HCT116 (cell line): ENCODE results near the gene CENPP. TPM values are rescaled to one million over a fixed set of nuclear protein-coding genes. Genes with fewer than 3 reads are reported as not detected.
"Not testable (repeated sequence)": the region's sequence is repeated elsewhere in the genome, so short reads cannot be mapped to it uniquely, and the experiment has no call there.

Source experiments
- ATAC-seq: fragments of 200-7000 bp; cut with Tn5 transposase; 2 replicates; pipeline ENCODE4 v1.9.1; 2020; ENCODE audit warnings: mild to moderate bottlenecking, moderate library complexity
- BruUV-seq: library from RNA; stranded (reverse); fragments of 400-500 nt; replicated peaks from 2 replicates; lab custom pipeline; 2021; lab: Mats Ljungman, UMichigan
- CTCF ChIA-PET: fragments of 300-600 bp; sonication (Branson Sonifier 250); formaldehyde crosslinking; loops from one replicate; lab custom pipeline; 2021; ENCODE audit warnings: antibody characterized with exemption; lab: Charles Lee
- POLR2A ChIA-PET: fragments of 300-600, 350-600 bp; sonication (Branson Sonifier 250); formaldehyde crosslinking; loops from one replicate; lab custom pipeline; 2021; ENCODE audit warnings: antibody characterized with exemption; lab: Charles Lee
- RAD21 ChIA-PET, 2 experiments: fragments of 300-600 bp; sonication (Branson Sonifier 250); formaldehyde crosslinking; loops; one replicate each; lab custom pipeline; 2023; ENCODE audit warnings: low total read pairs in 2 of 2; ENCODE audit not compliant: uncharacterized antibody in 2 of 2, unreplicated experiment in 2 of 2, low non-redundant PET in 1 of 2; lab: Charles Lee
- DNase-seq: peaks from one replicate; pipeline ENCODE4 v3.0.0-alpha.2; 2010; ENCODE audit warnings: low read depth, low spot score
- H2AFZ ChIP-seq: fragments of 200-600 bp; shearing (Covaris generic), sonication (generic); 2 replicates; pipeline ENCODE4 v1.6.1; 2017; ENCODE audit warnings: low read depth, mixed run types, mixed read lengths, antibody characterized with exemption, low read length; ENCODE audit not compliant: poor library complexity, severe bottlenecking
- H3K27ac ChIP-seq: 2 replicates; pipeline ENCODE4 v1.5.1; 2012; ENCODE audit warnings: low read depth, low read length
- H3K27me3 ChIP-seq: fragments of 200-600 bp; sonication (generic); 2 replicates; pipeline ENCODE4 v1.6.1; 2016; ENCODE audit warnings: mixed run types, low read length, mixed read lengths; ENCODE audit not compliant: insufficient read depth
- H3K36me3 ChIP-seq, 2 experiments: fragments of 200-500 bp in 1 of 2; fragments of 200-600 bp in 1 of 2; sonication (Bioruptor generic) in 1 of 2; sonication (generic) in 1 of 2; 2 replicates each; pipeline versions ENCODE4 v1.5.1 to v1.6.1; 2014 to 2016; ENCODE audit warnings: low read length in 2 of 2, inconsistent platforms in 1 of 2, mixed read lengths in 1 of 2, mixed run types in 1 of 2; ENCODE audit not compliant: insufficient read depth in 2 of 2, control insufficient read depth in 1 of 2
- H3K4me1 ChIP-seq, 2 experiments: fragments of 200-600 bp in 1 of 2; sonication (generic) in 1 of 2; 2 replicates each; pipeline versions ENCODE4 v1.5.1 to v1.6.1; 2012 to 2017; ENCODE audit warnings: low read length in 2 of 2, inconsistent platforms in 1 of 2, mild to moderate bottlenecking in 1 of 2, mixed read lengths in 1 of 2, mixed run types in 1 of 2, moderate library complexity in 1 of 2; ENCODE audit not compliant: insufficient read depth in 2 of 2, control insufficient read depth in 1 of 2
- H3K4me2 ChIP-seq: fragments of 200-600 bp; sonication (generic); 2 replicates; pipeline ENCODE4 v1.6.1; 2017; ENCODE audit warnings: mixed run types, low read length, mixed read lengths
- H3K4me3 ChIP-seq, 2 experiments: fragments of 200-600 bp in 1 of 2; sonication (generic) in 1 of 2; replicated peaks in 1 of 2; 2 replicates each; pipeline ENCODE4 v1.5.1; 2011 to 2016; ENCODE audit warnings: low read length in 2 of 2, control low read depth in 1 of 2, low read depth in 1 of 2, mild to moderate bottlenecking in 1 of 2, mixed read lengths in 1 of 2, mixed run types in 1 of 2
- H3K79me2 ChIP-seq: fragments of 200-600 bp; sonication (generic); 2 replicates; pipeline ENCODE4 v1.6.1; 2017; ENCODE audit warnings: mild to moderate bottlenecking, mixed run types, low read length, moderate library complexity, mixed read lengths; ENCODE audit not compliant: insufficient read depth
- H3K9ac ChIP-seq: fragments of 200-600 bp; sonication (generic); 2 replicates; pipeline ENCODE4 v1.6.1; 2016; ENCODE audit warnings: low read length, mixed read lengths
- H3K9me2 ChIP-seq: fragments of 200-600 bp; sonication (generic), shearing (Covaris generic); 2 replicates; pipeline ENCODE4 v1.6.1; 2017; ENCODE audit warnings: mixed run types, mild to moderate bottlenecking, moderate library complexity; ENCODE audit not compliant: insufficient read depth
- H3K9me3 ChIP-seq, 2 experiments: fragments of 200-500 bp in 1 of 2; fragments of 200-600 bp in 1 of 2; sonication (Bioruptor generic) in 1 of 2; sonication (generic) in 1 of 2; 2 replicates each; pipeline ENCODE4 v1.6.1; 2014 to 2017; ENCODE audit warnings: low read length in 2 of 2, mixed read lengths in 2 of 2, inconsistent platforms in 1 of 2, low read depth in 1 of 2, mild to moderate bottlenecking in 1 of 2, mixed run types in 1 of 2, moderate library complexity in 1 of 2; ENCODE audit not compliant: control insufficient read depth in 1 of 2, insufficient read depth in 1 of 2
- H4K20me1 ChIP-seq: fragments of 200-600 bp; sonication (generic), shearing (Covaris generic); 2 replicates; pipeline ENCODE4 v1.6.1; 2017; ENCODE audit warnings: mixed run types, mild to moderate bottlenecking, moderate library complexity; ENCODE audit not compliant: insufficient read depth
- EZH2phosphoT487 ChIP-seq: fragments of 200-600 bp; IDR thresholded peaks from 2 replicates; pipeline ENCODE4 v1.6.1; 2018; ENCODE audit warnings: antibody characterized with exemption, borderline replicate concordance
- intact Hi-C: fragments of 100-400 bp; cut with micrococcal nuclease; formaldehyde crosslinking; loops from 2 replicates; pipeline ENCODE4 v1.10.0; 2022
- total RNA-seq: library from RNA; stranded (reverse); gene quantifications from one replicate; pipeline ENCODE4 v1.2.1, GENCODE V29; 2021; ENCODE audit not compliant: unreplicated experiment

Gene CENPP
- total RNA-seq, 1 experiment from 2014 or later: 7.0 TPM

DNA sequence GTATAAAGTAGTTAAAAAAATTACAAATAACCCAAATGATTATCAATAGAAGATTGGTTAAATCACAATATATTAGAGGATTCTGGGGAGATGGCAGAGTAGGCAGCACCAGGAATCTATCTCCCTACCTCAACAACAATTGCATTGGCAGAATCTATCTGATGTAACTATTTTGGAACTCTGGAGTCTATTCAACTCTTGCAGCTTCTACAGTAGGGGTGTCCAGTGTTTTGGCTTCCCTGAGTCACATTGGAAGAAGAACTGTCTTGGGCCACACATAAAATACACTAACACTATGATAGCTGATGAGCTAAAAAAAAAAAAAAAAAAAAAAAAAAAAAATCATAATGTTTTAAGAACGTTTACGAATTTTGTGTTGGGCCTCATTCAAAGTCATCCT lies 239.2 kb downstream of the CENPP start:
- no TSS peak for BruUV-seq
- intact Hi-C loops: no loop called here
- H3K27me3 ChIP-seq: no peaks in the 10 kb centered on the region

DNA sequence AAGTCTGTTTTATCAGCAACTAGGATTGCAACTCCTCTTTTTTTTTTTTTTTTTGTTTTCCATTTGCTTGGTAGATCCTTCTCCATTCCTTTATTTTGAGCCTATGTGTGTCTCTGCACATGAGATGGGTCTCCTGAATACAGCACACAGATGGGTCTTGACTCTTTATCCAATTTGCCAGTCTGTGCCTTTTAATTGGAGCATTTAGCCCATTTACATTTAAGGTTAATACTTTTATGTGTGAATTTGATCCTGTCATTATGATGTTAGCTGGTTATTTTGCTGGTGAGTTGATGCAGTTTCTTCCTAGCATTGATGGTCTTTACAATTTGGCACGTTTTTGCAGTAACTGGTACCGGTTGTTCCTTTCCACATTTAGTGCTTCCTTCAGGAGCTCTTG lies 246.1 kb downstream of the CENPP start:
- H3K27me3 ChIP-seq, POLR2A ChIA-PET, H3K4me2 ChIP-seq, H3K9me3 ChIP-seq, H3K4me1 ChIP-seq, H3K9me2 ChIP-seq, H3K27ac ChIP-seq, H3K36me3 ChIP-seq, DNase-seq, H3K4me3 ChIP-seq, intact Hi-C loops, H3K9ac ChIP-seq, ATAC-seq, CTCF ChIA-PET, BruUV-seq, H4K20me1 ChIP-seq, RAD21 ChIA-PET, H2AFZ ChIP-seq, H3K79me2 ChIP-seq: not testable (repeated sequence)

More for the DNA sequence above, 239.2 kb downstream of the CENPP start:
- ATAC-seq: no peak
- POLR2A ChIA-PET: no interaction called here
- no peak overlapping the region for H3K27ac ChIP-seq
- no peak for TF ChIP-seq EZH2phosphoT487
- CTCF ChIA-PET: no interaction called here
- RAD21 ChIA-PET: no interaction called here
- no peaks in the 10 kb centered on the region for H4K20me1 ChIP-seq
- DNase-seq: no peak
- no peak overlapping the region for H3K4me2 ChIP-seq
- H3K4me1 ChIP-seq: no peaks in the 10 kb centered on the region
- no peaks in the 10 kb centered on the region for H3K36me3 ChIP-seq
- no peak overlapping the region for H3K9ac ChIP-seq
- no peaks in the 10 kb centered on the region for H3K9me2 ChIP-seq
- no peaks in the 10 kb centered on the region for H3K9me3 ChIP-seq
- no peak overlapping the region for H2AFZ ChIP-seq
- no peaks in the 10 kb centered on the region for H3K79me2 ChIP-seq
- H3K4me3 ChIP-seq: no peak overlapping the region

DNA sequence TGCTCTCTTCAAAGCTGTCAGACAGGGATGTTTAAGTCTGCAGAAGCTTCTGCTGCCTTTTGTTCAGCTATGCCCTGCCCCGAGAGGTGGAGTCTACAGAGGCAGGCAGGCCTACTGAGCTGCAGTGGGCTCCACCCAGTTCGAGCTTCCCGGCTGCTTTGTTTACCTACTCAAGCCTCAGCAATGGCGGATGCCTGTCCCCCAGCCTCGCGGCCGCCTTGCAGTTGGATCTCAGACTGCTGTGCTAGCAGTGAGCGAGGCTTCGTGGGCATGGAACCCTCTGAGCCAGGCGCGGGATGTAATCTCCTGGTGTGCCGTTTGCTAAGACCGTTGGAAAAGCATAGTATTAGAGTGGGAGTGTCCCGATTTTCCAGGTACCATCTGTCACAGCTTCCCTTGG lies 247.9 kb downstream of the CENPP start:
- BruUV-seq, CTCF ChIA-PET, intact Hi-C loops, RAD21 ChIA-PET, ATAC-seq, H3K9me3 ChIP-seq, H3K4me1 ChIP-seq, H3K4me3 ChIP-seq, H3K9me2 ChIP-seq, POLR2A ChIA-PET, H2AFZ ChIP-seq, H3K79me2 ChIP-seq, H4K20me1 ChIP-seq, H3K27ac ChIP-seq, H3K4me2 ChIP-seq, H3K27me3 ChIP-seq, DNase-seq, H3K36me3 ChIP-seq, H3K9ac ChIP-seq: not testable (repeated sequence)
